Left lung (tissue), 10 donors: ENCODE results near the gene TSPAN6. TPM values are rescaled to one million over a fixed set of nuclear protein-coding genes. Genes with fewer than 3 reads are reported as not detected.

Experiments
- ATAC-seq: fragments of 200-7000 bp; cut with Tn5 transposase; one replicate; pipeline ENCODE4 v1.9.1; 2020; ENCODE audit warnings: moderate library complexity
- DNase-seq, 4 donors: peaks; one replicate each; pipeline ENCODE4 v3.0.0-alpha.2; 2013 to 2020
- H3K27ac ChIP-seq, 2 donors: fragments of 200-600 bp; sonication (generic) in 1 of 2; one replicate each; pipeline versions ENCODE4 v1.5.0 to v1.8.0; 2020 to 2021
- H3K27me3 ChIP-seq, 2 donors: fragments of 200-600 bp; sonication (generic) in 1 of 2; one replicate each; pipeline versions ENCODE4 v1.5.0 to v1.8.0; 2020 to 2021
- H3K36me3 ChIP-seq, 2 donors: fragments of 200-600 bp; sonication (generic) in 1 of 2; one replicate each; pipeline versions ENCODE4 v1.5.0 to v1.8.0; 2020 to 2021
- H3K4me1 ChIP-seq, 2 donors: fragments of 200-600 bp; one replicate each; pipeline ENCODE4 v1.8.0; 2021
- H3K4me3 ChIP-seq, 2 donors: fragments of 200-600 bp; sonication (generic) in 1 of 2; one replicate each; pipeline versions ENCODE4 v1.5.0 to v1.8.0; 2020 to 2021; ENCODE audit warnings: mild to moderate bottlenecking in 1 of 2
- H3K9me3 ChIP-seq, 2 donors: fragments of 200-600 bp; sonication (generic) in 1 of 2; one replicate each; pipeline versions ENCODE4 v1.5.0 to v1.8.0; 2020 to 2021
- intact Hi-C, 2 donors: fragments of 100-400 bp; cut with DNase I; formaldehyde crosslinking; loops; one replicate each; pipeline versions ENCODE4 v1.11.2 to v1.14.2; 2022
- polyA plus RNA-seq, 6 donors: library from polyadenylated mRNA; unstranded; fragments of 120-200 nt; gene quantifications; one replicate each; pipeline ENCODE4 v1.2.1, GENCODE V29; 2013; ENCODE audit not compliant: insufficient read length in 6 of 6
- total RNA-seq, 2 donors: library from RNA; stranded (reverse); fragmentation: NEBNext Ultra II Directional; extraction: Animal tissue kit (Norgen Biotek cat#: 25700); gene quantifications; one replicate each; pipeline ENCODE4 v1.2.1, GENCODE V29; 2021
- TF ChIP-seq, protein P1 (sequence below), 2 donors: fragments of 200-600 bp; sonication (generic) in 1 of 2; IDR thresholded peaks; one replicate each; pipeline versions ENCODE4 v1.5.0 to v1.8.0; 2021; ENCODE audit warnings: antibody characterized with exemption in 2 of 2
- donor health status: DM: no; HTN: yes; CAD: no.
- donor health status: DM: no; HTN: no; CAD: no.

Gene TSPAN6
- total and polyA plus RNA-seq, 8 donors: 13.2 to 117 (median 102) TPM

DNA sequence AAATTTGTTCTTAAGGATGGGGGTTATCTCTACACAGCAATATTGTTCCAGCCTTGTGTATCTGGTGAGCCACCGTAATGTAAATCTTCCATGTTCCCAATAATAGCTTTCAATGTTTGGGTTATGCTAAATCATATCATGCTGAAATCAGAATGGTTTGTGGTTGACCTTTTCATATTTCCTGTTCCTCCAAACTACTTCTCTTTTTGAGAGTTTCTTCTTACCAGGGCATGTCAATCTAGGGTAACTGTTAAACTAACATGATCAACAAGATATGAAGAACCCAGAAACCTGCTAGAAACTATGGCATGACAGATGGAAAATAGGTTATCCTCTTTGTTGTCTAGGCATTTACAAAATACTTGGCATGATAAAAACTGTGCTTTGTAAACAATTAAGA is 29.9 kb downstream of the TSPAN6 start:
- intact Hi-C loops: no loop called here
- H3K9me3 ChIP-seq: no peaks in the 10 kb centered on the region
- TF ChIP-seq, protein P1, sequence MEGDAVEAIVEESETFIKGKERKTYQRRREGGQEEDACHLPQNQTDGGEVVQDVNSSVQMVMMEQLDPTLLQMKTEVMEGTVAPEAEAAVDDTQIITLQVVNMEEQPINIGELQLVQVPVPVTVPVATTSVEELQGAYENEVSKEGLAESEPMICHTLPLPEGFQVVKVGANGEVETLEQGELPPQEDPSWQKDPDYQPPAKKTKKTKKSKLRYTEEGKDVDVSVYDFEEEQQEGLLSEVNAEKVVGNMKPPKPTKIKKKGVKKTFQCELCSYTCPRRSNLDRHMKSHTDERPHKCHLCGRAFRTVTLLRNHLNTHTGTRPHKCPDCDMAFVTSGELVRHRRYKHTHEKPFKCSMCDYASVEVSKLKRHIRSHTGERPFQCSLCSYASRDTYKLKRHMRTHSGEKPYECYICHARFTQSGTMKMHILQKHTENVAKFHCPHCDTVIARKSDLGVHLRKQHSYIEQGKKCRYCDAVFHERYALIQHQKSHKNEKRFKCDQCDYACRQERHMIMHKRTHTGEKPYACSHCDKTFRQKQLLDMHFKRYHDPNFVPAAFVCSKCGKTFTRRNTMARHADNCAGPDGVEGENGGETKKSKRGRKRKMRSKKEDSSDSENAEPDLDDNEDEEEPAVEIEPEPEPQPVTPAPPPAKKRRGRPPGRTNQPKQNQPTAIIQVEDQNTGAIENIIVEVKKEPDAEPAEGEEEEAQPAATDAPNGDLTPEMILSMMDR (IDR thresholded peaks at IDR 0.05): no peak
- no peaks in the 10 kb centered on the region for H3K4me1 ChIP-seq
- no peak overlapping the region for H3K4me3 ChIP-seq
- H3K27me3 ChIP-seq: peaks cover 0 to 14% of the 10 kb centered on the region in 2 donors
- H3K36me3 ChIP-seq: no peaks in the 10 kb centered on the region
- no peak overlapping the region for H3K27ac ChIP-seq
- no peak for ATAC-seq
- DNase-seq: no peak

DNA sequence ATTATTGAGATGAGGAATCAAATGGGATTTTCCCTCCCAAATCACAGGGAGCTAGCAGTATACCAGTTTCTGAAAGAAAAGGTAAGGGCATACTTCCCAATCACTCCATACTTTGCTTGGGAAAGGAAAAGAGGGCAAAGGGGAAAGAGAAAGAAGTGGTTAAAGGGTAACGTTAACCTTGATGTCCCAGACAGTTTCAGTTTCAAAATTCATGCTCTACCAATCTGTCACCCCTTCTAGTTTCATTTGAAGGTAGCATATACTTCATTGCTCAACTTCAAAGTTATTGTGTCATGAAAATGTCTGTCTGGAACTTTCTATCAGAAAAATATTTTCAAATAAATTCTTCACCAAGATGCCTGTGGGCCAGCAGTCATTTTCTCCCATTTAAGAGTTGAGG is 35.8 kb downstream of the TSPAN6 start:
- ATAC-seq (no peak), DNase-seq (no peak)
- TF ChIP-seq, protein P1 (IDR thresholded peaks at IDR 0.05): no peak
- Histone ChIP-seq H3K27ac (no peak overlapping the region), H3K27me3 (peaks cover 0 to 9% of the 10 kb centered on the region in 2 donors), H3K4me3 (no peak overlapping the region), H3K36me3 (no peaks in the 10 kb centered on the region), H3K9me3 (no peaks in the 10 kb centered on the region), H3K4me1 (no peaks in the 10 kb centered on the region)
- intact Hi-C loops: no loop called here

DNA sequence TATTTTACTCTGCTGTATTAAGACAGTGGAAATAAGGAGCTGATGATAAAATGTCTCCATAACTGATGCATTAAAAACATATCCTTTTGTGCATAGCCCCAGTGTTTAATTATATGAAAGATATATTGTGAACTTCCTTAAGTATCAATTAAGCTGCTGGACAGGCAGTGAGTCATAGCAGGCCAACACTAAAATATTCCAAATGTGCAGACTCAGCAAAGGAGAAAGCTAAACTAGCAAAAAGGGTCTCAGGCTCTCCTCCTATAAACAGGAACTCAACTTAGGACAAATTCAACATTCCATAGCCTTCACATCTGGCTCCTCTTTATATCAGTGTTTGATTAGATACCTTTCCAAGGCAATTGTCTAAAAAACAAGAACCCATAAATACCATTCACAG is 36.3 kb downstream of the TSPAN6 start:
- Histone ChIP-seq H3K27me3 (peaks cover 0 to 6% of the 10 kb centered on the region in 2 donors), H3K36me3 (no peaks in the 10 kb centered on the region), H3K4me1 (no peaks in the 10 kb centered on the region), H3K9me3 (no peaks in the 10 kb centered on the region), H3K4me3 (no peak overlapping the region), H3K27ac (no peak overlapping the region)
- TF ChIP-seq, protein P1 (IDR thresholded peaks at IDR 0.05): no peak
- ATAC-seq (no peak), DNase-seq (no peak)
- intact Hi-C loops: no loop called here

DNA sequence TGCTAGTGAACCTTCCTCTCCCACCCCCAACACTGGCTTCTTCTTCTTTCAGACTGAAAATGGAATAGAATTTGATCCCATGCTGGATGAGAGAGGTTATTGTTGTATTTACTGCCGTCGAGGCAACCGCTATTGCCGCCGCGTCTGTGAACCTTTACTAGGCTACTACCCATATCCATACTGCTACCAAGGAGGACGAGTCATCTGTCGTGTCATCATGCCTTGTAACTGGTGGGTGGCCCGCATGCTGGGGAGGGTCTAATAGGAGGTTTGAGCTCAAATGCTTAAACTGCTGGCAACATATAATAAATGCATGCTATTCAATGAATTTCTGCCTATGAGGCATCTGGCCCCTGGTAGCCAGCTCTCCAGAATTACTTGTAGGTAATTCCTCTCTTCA is 37.1 kb downstream of the TSPAN6 start:
- ATAC-seq (no peak), DNase-seq (peak in 1 of 4 donors; percentile 13)
- no peak overlapping the region for H3K27ac ChIP-seq
- H3K4me1 ChIP-seq: no peaks in the 10 kb centered on the region
- TF ChIP-seq, protein P1 (IDR thresholded peaks at IDR 0.05): no peak
- no peaks in the 10 kb centered on the region for H3K36me3 ChIP-seq
- intact Hi-C loops: no loop called here
- no peaks in the 10 kb centered on the region for H3K27me3 ChIP-seq
- no peaks in the 10 kb centered on the region for H3K9me3 ChIP-seq
- no peak overlapping the region for H3K4me3 ChIP-seq

DNA sequence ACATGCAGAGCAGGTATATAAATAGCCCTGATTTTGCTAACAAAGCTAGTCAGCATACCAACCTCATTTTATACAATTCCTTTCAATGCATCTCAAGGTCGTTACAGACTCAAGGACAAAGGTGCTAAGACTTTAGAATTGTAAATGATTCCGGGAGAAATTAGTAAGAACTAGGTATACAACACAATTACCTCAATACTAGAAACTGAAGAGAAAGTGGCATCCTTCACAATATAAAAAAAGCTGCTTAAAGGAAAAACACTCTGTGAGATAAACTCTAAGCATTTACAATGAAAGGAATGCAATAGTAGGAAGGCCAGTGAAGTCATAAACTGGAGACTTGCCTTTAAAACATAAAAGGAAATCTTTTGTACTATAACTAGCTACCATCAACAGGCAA is 40.0 kb downstream of the TSPAN6 start:
- no peak for ATAC-seq
- intact Hi-C loops: no loop called here
- Histone ChIP-seq H3K27ac (no peak overlapping the region), H3K4me1 (no peaks in the 10 kb centered on the region), H3K4me3 (no peak overlapping the region), H3K27me3 (peaks cover 0 to 3% of the 10 kb centered on the region in 2 donors), H3K36me3 (no peaks in the 10 kb centered on the region), H3K9me3 (no peaks in the 10 kb centered on the region)
- TF ChIP-seq, protein P1 (IDR thresholded peaks at IDR 0.05): no peak
- no peak for DNase-seq
